HL-60 (cell line): ENCODE data around the gene FOXD2.

Source experiments
- DNase-seq, 2 experiments: peaks; one replicate each; pipeline ENCODE4 v3.0.0-alpha.2; 2010 to 2020; ENCODE audit warnings: low read depth in 1 of 2, low spot score in 1 of 2
- H3K27ac ChIP-seq: fragments of 250-450 bp; sonication (Bioruptor Pico); replicated peaks from 2 replicates; pipeline ENCODE4 v1.5.1; 2020; ENCODE audit warnings: mild to moderate bottlenecking, moderate library complexity
- H3K27me3 ChIP-seq: fragments of 250-450 bp; sonication (Bioruptor Pico); 2 replicates; pipeline ENCODE4 v1.5.1; 2021; ENCODE audit warnings: mild to moderate bottlenecking, moderate library complexity; ENCODE audit not compliant: insufficient read depth, poor library complexity, severe bottlenecking
- H3K4me3 ChIP-seq: replicated peaks from 2 replicates; pipeline ENCODE4 v1.5.1; 2011; ENCODE audit warnings: mild to moderate bottlenecking, control low read depth, low read length; ENCODE audit not compliant: insufficient read depth
- GABPA ChIP-seq: IDR thresholded peaks from 2 replicates; pipeline ENCODE4 v1.6.1; 2012; ENCODE audit warnings: low read depth
- POLR2AphosphoS5 ChIP-seq: IDR thresholded peaks from 2 replicates; pipeline ENCODE4 v1.6.1; 2012; ENCODE audit warnings: low read depth
- SPI1 ChIP-seq: IDR thresholded peaks from 2 replicates; pipeline ENCODE4 v1.6.1; 2012; ENCODE audit warnings: low read depth, mild to moderate bottlenecking, borderline replicate concordance
- TF ChIP-seq, protein P1 (sequence below): IDR thresholded peaks from one replicate; pipeline ENCODE4 v1.5.1; 2011; ENCODE audit warnings: low read length, control low read depth, inconsistent platforms; ENCODE audit not compliant: insufficient read depth
- TF ChIP-seq, protein P2 (sequence below): IDR thresholded peaks from 2 replicates; pipeline ENCODE4 v1.6.1; 2012; ENCODE audit warnings: low read depth; ENCODE audit not compliant: insufficient replicate concordance

FOXD2 gene

DNA sequence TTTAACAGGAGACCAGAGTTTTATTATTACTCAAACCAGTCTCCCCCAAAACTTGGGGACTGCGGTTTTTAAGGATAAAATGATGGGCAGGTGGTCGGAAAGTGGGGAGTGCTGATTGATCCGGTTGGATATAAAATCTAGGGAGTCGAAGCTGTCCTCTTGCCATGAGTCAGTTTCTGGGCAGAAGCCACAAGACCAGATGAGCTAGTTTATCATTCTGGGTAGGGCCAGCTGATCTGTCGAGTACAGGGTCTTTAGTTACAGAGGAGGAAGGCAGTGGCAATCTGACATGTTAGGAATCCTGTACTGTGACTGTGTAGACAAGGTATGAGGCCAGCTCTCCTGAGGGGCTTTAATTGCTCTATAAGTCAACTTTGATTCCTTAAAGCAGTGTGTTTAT, 44.7 kb upstream of the FOXD2 start:
- TF ChIP-seq GABPA: no peak
- TF ChIP-seq, protein P1, sequence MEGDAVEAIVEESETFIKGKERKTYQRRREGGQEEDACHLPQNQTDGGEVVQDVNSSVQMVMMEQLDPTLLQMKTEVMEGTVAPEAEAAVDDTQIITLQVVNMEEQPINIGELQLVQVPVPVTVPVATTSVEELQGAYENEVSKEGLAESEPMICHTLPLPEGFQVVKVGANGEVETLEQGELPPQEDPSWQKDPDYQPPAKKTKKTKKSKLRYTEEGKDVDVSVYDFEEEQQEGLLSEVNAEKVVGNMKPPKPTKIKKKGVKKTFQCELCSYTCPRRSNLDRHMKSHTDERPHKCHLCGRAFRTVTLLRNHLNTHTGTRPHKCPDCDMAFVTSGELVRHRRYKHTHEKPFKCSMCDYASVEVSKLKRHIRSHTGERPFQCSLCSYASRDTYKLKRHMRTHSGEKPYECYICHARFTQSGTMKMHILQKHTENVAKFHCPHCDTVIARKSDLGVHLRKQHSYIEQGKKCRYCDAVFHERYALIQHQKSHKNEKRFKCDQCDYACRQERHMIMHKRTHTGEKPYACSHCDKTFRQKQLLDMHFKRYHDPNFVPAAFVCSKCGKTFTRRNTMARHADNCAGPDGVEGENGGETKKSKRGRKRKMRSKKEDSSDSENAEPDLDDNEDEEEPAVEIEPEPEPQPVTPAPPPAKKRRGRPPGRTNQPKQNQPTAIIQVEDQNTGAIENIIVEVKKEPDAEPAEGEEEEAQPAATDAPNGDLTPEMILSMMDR: no peak
- TF ChIP-seq, protein P2, sequence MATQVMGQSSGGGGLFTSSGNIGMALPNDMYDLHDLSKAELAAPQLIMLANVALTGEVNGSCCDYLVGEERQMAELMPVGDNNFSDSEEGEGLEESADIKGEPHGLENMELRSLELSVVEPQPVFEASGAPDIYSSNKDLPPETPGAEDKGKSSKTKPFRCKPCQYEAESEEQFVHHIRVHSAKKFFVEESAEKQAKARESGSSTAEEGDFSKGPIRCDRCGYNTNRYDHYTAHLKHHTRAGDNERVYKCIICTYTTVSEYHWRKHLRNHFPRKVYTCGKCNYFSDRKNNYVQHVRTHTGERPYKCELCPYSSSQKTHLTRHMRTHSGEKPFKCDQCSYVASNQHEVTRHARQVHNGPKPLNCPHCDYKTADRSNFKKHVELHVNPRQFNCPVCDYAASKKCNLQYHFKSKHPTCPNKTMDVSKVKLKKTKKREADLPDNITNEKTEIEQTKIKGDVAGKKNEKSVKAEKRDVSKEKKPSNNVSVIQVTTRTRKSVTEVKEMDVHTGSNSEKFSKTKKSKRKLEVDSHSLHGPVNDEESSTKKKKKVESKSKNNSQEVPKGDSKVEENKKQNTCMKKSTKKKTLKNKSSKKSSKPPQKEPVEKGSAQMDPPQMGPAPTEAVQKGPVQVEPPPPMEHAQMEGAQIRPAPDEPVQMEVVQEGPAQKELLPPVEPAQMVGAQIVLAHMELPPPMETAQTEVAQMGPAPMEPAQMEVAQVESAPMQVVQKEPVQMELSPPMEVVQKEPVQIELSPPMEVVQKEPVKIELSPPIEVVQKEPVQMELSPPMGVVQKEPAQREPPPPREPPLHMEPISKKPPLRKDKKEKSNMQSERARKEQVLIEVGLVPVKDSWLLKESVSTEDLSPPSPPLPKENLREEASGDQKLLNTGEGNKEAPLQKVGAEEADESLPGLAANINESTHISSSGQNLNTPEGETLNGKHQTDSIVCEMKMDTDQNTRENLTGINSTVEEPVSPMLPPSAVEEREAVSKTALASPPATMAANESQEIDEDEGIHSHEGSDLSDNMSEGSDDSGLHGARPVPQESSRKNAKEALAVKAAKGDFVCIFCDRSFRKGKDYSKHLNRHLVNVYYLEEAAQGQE: no peak
- no peak for TF ChIP-seq POLR2AphosphoS5
- TF ChIP-seq SPI1: no peak
- peaks cover 3% of the 10 kb centered on the region for H3K27me3 ChIP-seq
- DNase-seq: no peak

DNA sequence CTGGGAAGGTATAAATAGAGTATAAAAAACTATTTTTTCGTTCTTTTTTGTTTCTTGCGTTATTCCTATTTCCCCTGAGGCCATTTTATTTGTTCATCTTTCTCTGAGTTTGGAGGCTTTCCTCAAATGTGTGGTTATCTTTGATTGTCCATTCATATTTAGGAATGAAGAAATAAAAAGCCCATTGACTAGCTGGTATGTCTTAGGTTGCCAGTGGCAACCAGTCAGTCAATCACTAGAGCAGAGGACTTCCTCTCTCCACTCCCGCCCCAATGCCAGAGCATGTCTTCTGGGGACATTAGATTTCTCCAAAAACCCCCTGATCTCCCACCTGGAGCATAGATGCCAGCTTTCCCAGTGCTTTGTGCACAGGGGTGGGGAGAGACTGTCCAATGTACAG, 42.4 kb upstream of the FOXD2 start:
- H3K4me3 ChIP-seq: no peak overlapping the region
- H3K27ac ChIP-seq: no peak overlapping the region
- peaks cover 3% of the 10 kb centered on the region for H3K27me3 ChIP-seq
- TF ChIP-seq, protein P1: no peak
- TF ChIP-seq GABPA (no peak), SPI1 (no peak)
- DNase-seq: no peak

More for the DNA sequence above, 44.7 kb upstream of the FOXD2 start:
- Histone ChIP-seq H3K27ac (no peak overlapping the region), H3K4me3 (no peak overlapping the region)

DNA sequence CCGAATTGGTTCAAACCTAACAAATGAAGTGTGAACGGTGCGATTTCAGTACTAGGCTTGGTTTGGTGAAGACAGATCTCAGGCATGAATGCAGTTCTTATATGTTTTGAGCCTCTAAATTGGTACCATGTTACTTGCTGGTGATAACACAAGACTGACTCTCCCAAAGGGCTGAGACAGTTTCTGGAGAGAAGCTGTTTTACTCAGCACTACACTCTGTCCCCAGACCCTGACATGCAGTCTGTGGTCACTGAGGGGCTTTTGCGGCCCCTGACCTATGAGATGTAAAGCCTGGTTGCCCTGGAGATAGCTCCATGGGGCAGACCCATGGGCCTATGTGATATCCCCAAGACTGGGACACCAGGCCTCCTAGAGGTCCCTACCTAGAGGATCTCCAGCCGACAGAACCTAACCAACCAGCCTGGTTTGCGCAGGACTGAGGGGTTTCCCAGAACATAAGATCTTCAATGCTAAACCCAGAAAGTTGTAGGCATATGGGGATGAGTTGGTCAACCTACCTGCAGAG, 41.1 kb upstream of the FOXD2 start:
- no peak for DNase-seq
- TF ChIP-seq POLR2AphosphoS5: no peak
- no peak for TF ChIP-seq SPI1
- TF ChIP-seq, protein P1: no peak
- TF ChIP-seq GABPA: no peak
- TF ChIP-seq, protein P2: no peak
- H3K4me3 ChIP-seq: no peak overlapping the region
- peaks cover 3% of the 10 kb centered on the region for H3K27me3 ChIP-seq
- H3K27ac ChIP-seq: no peak overlapping the region

DNA sequence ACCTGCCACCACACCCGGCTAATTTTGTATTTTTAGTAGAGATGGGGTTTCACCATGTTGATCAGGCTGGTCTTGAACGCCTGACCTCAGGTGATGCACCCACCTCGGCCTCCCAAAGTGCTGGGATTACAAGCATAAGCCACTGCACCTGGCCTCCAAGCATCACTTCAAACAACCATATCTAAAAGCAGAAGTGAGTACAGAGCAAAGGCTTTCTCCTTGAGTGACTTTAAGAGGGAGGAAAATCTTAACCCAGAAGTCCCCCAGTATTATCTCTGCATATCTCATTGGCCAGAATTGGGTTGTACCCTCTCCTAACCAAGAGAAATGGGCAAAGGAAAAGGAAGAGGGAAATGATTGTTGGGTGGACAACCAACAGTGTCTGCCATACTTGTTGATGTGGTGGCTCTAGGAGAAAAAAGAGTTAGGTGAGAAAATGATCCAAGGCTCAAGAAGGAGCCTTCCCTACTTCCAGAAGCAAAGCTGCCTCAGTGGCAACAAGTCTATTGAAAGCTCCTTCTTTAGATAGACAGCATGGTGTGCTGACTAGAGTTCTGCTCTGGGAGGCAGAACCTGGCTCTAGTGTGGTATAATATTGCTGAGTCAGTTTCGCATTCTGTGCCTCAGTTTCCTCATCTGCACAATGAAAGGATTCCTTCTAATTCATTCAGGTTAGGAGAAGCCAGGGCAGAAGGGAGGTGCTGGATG, 38.6 kb upstream of the FOXD2 start:
- Histone ChIP-seq H3K27me3 (peaks cover 3% of the 10 kb centered on the region), H3K4me3 (no peak overlapping the region), H3K27ac (no peak overlapping the region)
- TF ChIP-seq SPI1: 0 out of 2 replicates have a peak, but pooled peaks have one; percentile 14
- TF ChIP-seq, protein P1: no peak
- no peak for DNase-seq
